ENCODE measurements around the gene GLRA3. TPM values are rescaled to one million over a fixed set of nuclear protein-coding genes. Genes with fewer than 3 reads are reported as not detected.
A peak's percentile ranks its signal among the peaks of the same experiment; 100 is the strongest.

Gene GLRA3
- total RNA-seq, 2 donors from 2014 or later: not detected

DNA sequence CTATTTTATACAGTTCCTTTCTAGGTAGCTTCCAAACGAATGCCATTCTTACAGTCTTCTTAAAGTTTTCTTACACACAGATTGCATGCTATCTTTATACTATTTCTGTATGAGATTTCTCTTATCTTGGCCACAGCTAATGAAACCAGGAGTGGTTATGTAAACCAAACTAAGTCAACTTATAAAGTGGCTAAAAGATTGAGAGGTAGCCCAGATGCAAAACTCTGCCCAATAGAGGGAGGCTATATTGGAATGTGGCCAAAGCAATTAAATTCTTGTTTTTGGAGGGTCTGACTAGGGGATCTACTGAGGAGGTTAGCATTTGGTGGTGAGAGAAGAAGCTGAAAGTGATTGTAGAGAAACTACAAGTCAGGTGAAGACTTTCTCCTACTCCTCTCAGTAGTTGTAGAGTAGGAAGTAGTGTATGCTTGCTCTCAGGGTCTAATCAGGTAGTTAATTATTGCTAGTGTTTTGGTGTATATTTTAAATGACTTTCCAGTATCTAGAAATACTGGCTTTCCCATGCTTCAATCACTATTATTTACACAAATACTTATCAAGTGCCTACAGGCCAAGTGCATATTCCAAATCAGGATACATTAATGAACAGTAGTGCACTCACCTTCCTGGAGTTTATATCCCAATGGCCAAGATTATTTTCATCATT lies 202.6 kb downstream of the GLRA3 start:
- no peak for DNase-seq
- no peaks in the 10 kb centered on the region for H3K27me3 Mint-ChIP-seq (ENCODE audit: low read depth)
- no peaks in the 10 kb centered on the region for H3K36me3 Mint-ChIP-seq (ENCODE audit: insufficient read depth in 2 of 2)
- no peak overlapping the region for H3K4me3 Mint-ChIP-seq
- peaks cover 0 to 2% of the 10 kb centered on the region in 2 donors for H3K9me3 Mint-ChIP-seq
- no peak overlapping the region for H3K27ac Mint-ChIP-seq
- peaks cover 5% of the 10 kb centered on the region for H3K4me1 Mint-ChIP-seq (ENCODE audit: low read depth)
- ATAC-seq (replicated peaks in 1 of 2): no peak

DNA sequence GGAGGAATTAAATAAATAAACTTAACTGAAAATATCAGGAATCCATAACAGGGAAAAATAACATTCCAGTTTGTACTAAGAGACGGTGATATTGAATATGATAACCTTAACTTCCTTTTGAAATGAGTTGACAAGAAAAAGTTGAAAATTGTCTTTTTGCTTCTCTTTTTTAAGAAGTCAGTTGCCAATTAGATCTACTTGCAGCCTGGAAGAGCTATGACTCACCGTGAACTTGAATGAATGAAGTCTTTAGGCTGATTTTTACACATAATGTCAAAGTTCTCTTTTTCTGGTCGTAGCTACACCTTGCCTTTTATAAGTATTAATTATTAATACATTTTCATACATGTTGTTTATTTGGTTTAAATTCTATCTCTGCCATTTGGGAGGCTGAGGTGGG lies 212.4 kb downstream of the GLRA3 start:
- ATAC-seq (replicated peaks in 1 of 2) (no peak), DNase-seq (no peak)
- Mint-ChIP-seq H3K9me3 (peaks cover 6% of the 10 kb centered on the region in 2 donors), H3K36me3 (ENCODE audit: insufficient read depth in 2 of 2) (peaks cover 3 to 5% of the 10 kb centered on the region in 2 donors), H3K4me3 (no peak overlapping the region), H3K4me1 (ENCODE audit: low read depth) (no peaks in the 10 kb centered on the region), H3K27ac (no peak overlapping the region), H3K27me3 (ENCODE audit: low read depth) (no peaks in the 10 kb centered on the region)

GRCh38 chr4:174613979-174614378 lies 215.1 kb downstream of the GLRA3 start:
- Mint-ChIP-seq H3K27me3 (ENCODE audit: low read depth) (no peaks in the 10 kb centered on the region), H3K4me1 (ENCODE audit: low read depth) (no peaks in the 10 kb centered on the region), H3K9me3 (peaks cover 6% of the 10 kb centered on the region in 2 donors), H3K36me3 (ENCODE audit: insufficient read depth in 2 of 2) (peaks cover 3 to 5% of the 10 kb centered on the region in 2 donors), H3K27ac (no peak overlapping the region), H3K4me3 (no peak overlapping the region)
- no peak for DNase-seq
- no peak for ATAC-seq (replicated peaks in 1 of 2)

GRCh38 chr4:174611792-174612191 lies 217.3 kb downstream of the GLRA3 start:
- Mint-ChIP-seq H3K9me3 (peaks cover 6% of the 10 kb centered on the region in 2 donors), H3K27ac (no peak overlapping the region), H3K27me3 (ENCODE audit: low read depth) (no peaks in the 10 kb centered on the region), H3K4me1 (ENCODE audit: low read depth) (no peaks in the 10 kb centered on the region), H3K4me3 (no peak overlapping the region), H3K36me3 (ENCODE audit: insufficient read depth in 2 of 2) (peaks cover 3 to 5% of the 10 kb centered on the region in 2 donors)
- ATAC-seq (replicated peaks in 1 of 2) (no peak), DNase-seq (no peak)

DNA sequence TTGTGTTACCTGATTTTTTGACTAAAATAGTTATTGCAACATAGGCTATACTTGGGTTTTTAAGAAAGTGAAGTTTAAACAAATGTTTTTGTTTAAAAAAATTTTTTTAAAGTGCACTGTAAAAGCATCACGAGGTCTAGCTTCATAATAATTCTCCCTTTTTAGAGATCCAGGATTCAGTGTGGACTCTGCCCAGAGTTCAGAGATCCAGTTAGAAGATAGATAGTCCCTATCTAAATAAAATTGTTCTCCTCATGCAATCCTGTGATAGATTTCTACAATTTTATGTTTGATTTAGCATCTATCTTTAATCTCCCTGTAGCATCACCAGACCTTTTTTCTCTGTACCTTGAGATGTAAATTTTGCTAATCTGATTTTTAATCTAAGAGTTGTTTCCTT lies 221.3 kb downstream of the GLRA3 start:
- no peaks in the 10 kb centered on the region for H3K27me3 Mint-ChIP-seq (ENCODE audit: low read depth)
- H3K36me3 Mint-ChIP-seq (ENCODE audit: insufficient read depth in 2 of 2): peaks cover 1 to 4% of the 10 kb centered on the region in 2 donors
- DNase-seq (no peak), ATAC-seq (replicated peaks in 1 of 2) (no peak)
- no peak overlapping the region for H3K4me3 Mint-ChIP-seq
- peaks cover 4 to 5% of the 10 kb centered on the region in 2 donors for H3K9me3 Mint-ChIP-seq
- no peak overlapping the region for H3K27ac Mint-ChIP-seq
- no peaks in the 10 kb centered on the region for H3K4me1 Mint-ChIP-seq (ENCODE audit: low read depth)

GRCh38 chr4:174604198-174604597 lies 224.8 kb downstream of the GLRA3 start:
- Mint-ChIP-seq H3K9me3 (no peaks in the 10 kb centered on the region), H3K27ac (no peak overlapping the region), H3K4me1 (ENCODE audit: low read depth) (no peaks in the 10 kb centered on the region), H3K36me3 (ENCODE audit: insufficient read depth in 2 of 2) (no peaks in the 10 kb centered on the region), H3K27me3 (ENCODE audit: low read depth) (no peaks in the 10 kb centered on the region), H3K4me3 (no peak overlapping the region)
- no peak for DNase-seq
- no peak for ATAC-seq (replicated peaks in 1 of 2)

- H3K36me3 Mint-ChIP-seq (ENCODE audit: insufficient read depth in 2 of 2): no peaks in the 10 kb centered on the region
Measured at GRCh38 chr4:174600391-174600790, 228.7 kb downstream of the GLRA3 start.

GRCh38 chr4:174598800-174599199 lies 230.2 kb downstream of the GLRA3 start:
- Mint-ChIP-seq H3K4me1 (ENCODE audit: low read depth) (no peaks in the 10 kb centered on the region), H3K9me3 (no peaks in the 10 kb centered on the region), H3K27me3 (ENCODE audit: low read depth) (no peaks in the 10 kb centered on the region), H3K4me3 (no peak overlapping the region), H3K36me3 (ENCODE audit: insufficient read depth in 2 of 2) (no peaks in the 10 kb centered on the region), H3K27ac (no peak overlapping the region)
- ATAC-seq (replicated peaks in 1 of 2) (no peak), DNase-seq (no peak)

More at GRCh38 chr4:174600391-174600790, 228.7 kb downstream of the GLRA3 start:
- DNase-seq: no peak
- ATAC-seq (replicated peaks in 1 of 2): no peak
- H3K4me3 Mint-ChIP-seq: no peak overlapping the region
- H3K27me3 Mint-ChIP-seq (ENCODE audit: low read depth): no peaks in the 10 kb centered on the region
- H3K27ac Mint-ChIP-seq: no peak overlapping the region
- H3K4me1 Mint-ChIP-seq (ENCODE audit: low read depth): no peaks in the 10 kb centered on the region
- no peaks in the 10 kb centered on the region for H3K9me3 Mint-ChIP-seq

DNA sequence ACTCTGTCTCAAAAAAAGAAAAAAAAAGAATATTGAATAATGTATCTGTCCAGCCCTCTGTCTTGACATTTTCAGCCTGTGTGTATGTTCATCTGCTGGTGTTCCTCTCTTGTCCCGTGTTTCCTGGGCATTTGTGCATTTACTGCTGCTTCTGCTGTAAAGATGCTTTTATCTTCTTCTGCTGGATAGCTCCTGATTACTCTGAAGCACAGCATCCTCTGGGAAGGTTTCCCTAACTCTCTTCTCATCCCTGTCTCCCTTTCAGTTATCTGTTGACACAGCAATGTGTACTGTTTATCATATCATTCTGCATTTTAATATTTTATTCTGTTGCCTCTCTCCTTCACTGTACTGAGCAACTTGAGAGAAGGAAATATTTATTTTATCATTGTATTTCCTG lies 232.5 kb downstream of the GLRA3 start:
- Mint-ChIP-seq H3K27ac (peak overlapping the region; percentile 4), H3K4me3 (no peak overlapping the region), H3K27me3 (ENCODE audit: low read depth) (no peaks in the 10 kb centered on the region), H3K4me1 (ENCODE audit: low read depth) (peaks cover 6% of the 10 kb centered on the region), H3K9me3 (no peaks in the 10 kb centered on the region), H3K36me3 (ENCODE audit: insufficient read depth in 2 of 2) (no peaks in the 10 kb centered on the region)
- no peak for DNase-seq
- no peak for ATAC-seq (replicated peaks in 1 of 2)

GRCh38 chr4:174595141-174595929 lies 233.7 kb downstream of the GLRA3 start:
- no peak for ATAC-seq (replicated peaks in 1 of 2)
- Mint-ChIP-seq H3K9me3 (no peaks in the 10 kb centered on the region), H3K4me3 (no peak overlapping the region), H3K27me3 (ENCODE audit: low read depth) (no peaks in the 10 kb centered on the region), H3K4me1 (ENCODE audit: low read depth) (peaks cover 11% of the 10 kb centered on the region), H3K27ac (no peak overlapping the region), H3K36me3 (ENCODE audit: insufficient read depth in 2 of 2) (no peaks in the 10 kb centered on the region)
- no peak for DNase-seq

- H3K4me3 Mint-ChIP-seq: no peak overlapping the region
- no peaks in the 10 kb centered on the region for H3K36me3 Mint-ChIP-seq (ENCODE audit: insufficient read depth in 2 of 2)
- no peak for ATAC-seq (replicated peaks in 1 of 2)
- no peak overlapping the region for H3K27ac Mint-ChIP-seq
- peaks cover 11% of the 10 kb centered on the region for H3K4me1 Mint-ChIP-seq (ENCODE audit: low read depth)
- H3K27me3 Mint-ChIP-seq (ENCODE audit: low read depth): no peaks in the 10 kb centered on the region
- no peak for DNase-seq
- no peaks in the 10 kb centered on the region for H3K9me3 Mint-ChIP-seq
Measured at GRCh38 chr4:174593701-174594100, 235.3 kb downstream of the GLRA3 start.

- Mint-ChIP-seq H3K4me3 (no peak overlapping the region), H3K9me3 (no peaks in the 10 kb centered on the region), H3K27me3 (ENCODE audit: low read depth) (no peaks in the 10 kb centered on the region), H3K4me1 (ENCODE audit: low read depth) (peaks cover 11% of the 10 kb centered on the region), H3K36me3 (ENCODE audit: insufficient read depth in 2 of 2) (no peaks in the 10 kb centered on the region), H3K27ac (no peak overlapping the region)
- no peak for DNase-seq
- ATAC-seq (replicated peaks in 1 of 2): no peak
Measured at GRCh38 chr4:174592985-174593335, 236.1 kb downstream of the GLRA3 start.

GRCh38 chr4:174592256-174592984 lies 236.6 kb downstream of the GLRA3 start:
- Mint-ChIP-seq H3K27me3 (ENCODE audit: low read depth) (no peaks in the 10 kb centered on the region), H3K4me1 (ENCODE audit: low read depth) (peaks cover 11% of the 10 kb centered on the region), H3K27ac (peak overlapping the region; percentile 65), H3K4me3 (no peak overlapping the region), H3K9me3 (peaks cover 0 to 2% of the 10 kb centered on the region in 2 donors), H3K36me3 (ENCODE audit: insufficient read depth in 2 of 2) (no peaks in the 10 kb centered on the region)
- ATAC-seq (replicated peaks in 1 of 2) (no peak), DNase-seq (no peak)
